Spleen (tissue), 11 donors: ENCODE measurements around the gene METTL14. TPM values are rescaled to one million over a fixed set of nuclear protein-coding genes. Genes with fewer than 3 reads are reported as not detected.
A peak's percentile ranks its signal among the peaks of the same experiment; 100 is the strongest.

Source experiments
- DNase-seq: peaks from one replicate; pipeline ENCODE4 v3.0.0-alpha.2; 2020
- H3K27ac ChIP-seq, 8 donors: fragments of 200-600 bp; sonication (generic) in 7 of 8; 1 replicate in 4 of 8; 2 replicates in 4 of 8; pipeline versions ENCODE4 v1.5.0 to v1.8.0; 2016 to 2021; ENCODE audit warnings: inconsistent platforms in 4 of 8, mild to moderate bottlenecking in 4 of 8, moderate library complexity in 1 of 8
- H3K27me3 ChIP-seq, 7 donors: fragments of 200-600 bp; sonication (generic) in 6 of 7; replicated peaks in 1 of 7; 1 replicate in 4 of 7; 2 replicates in 3 of 7; pipeline versions ENCODE4 v1.5.0 to v1.8.0; 2016 to 2021; ENCODE audit warnings: inconsistent platforms in 3 of 7, mild to moderate bottlenecking in 1 of 7
- H3K36me3 ChIP-seq, 6 donors: fragments of 200-600 bp; sonication (generic) in 5 of 6; 1 replicate in 4 of 6; 2 replicates in 2 of 6; pipeline versions ENCODE4 v1.5.0 to v1.8.0; 2016 to 2021; ENCODE audit warnings: inconsistent platforms in 2 of 6
- H3K4me1 ChIP-seq, 6 donors: fragments of 200-600 bp; sonication (generic) in 5 of 6; 1 replicate in 3 of 6; 2 replicates in 3 of 6; pipeline versions ENCODE4 v1.5.0 to v1.8.0; 2016 to 2021; ENCODE audit warnings: inconsistent platforms in 3 of 6
- H3K4me3 ChIP-seq, 8 donors: fragments of 200-600 bp; sonication (generic) in 7 of 8; 1 replicate in 4 of 8; 2 replicates in 4 of 8; pipeline versions ENCODE4 v1.5.0 to v1.8.0; 2016 to 2021; ENCODE audit warnings: inconsistent platforms in 4 of 8, mild to moderate bottlenecking in 4 of 8, moderate library complexity in 2 of 8
- H3K9me3 ChIP-seq, 8 donors: fragments of 200-600 bp; sonication (generic) in 7 of 8; 1 replicate in 4 of 8; 2 replicates in 4 of 8; pipeline versions ENCODE4 v1.5.0 to v1.8.0; 2016 to 2021; ENCODE audit warnings: inconsistent platforms in 4 of 8
- POLR2A ChIP-seq, 3 donors: fragments of 450-650 bp; IDR thresholded peaks; one replicate each; pipeline ENCODE4 v1.5.1; 2017; ENCODE audit warnings: antibody characterized with exemption in 3 of 3, mild to moderate bottlenecking in 1 of 3
- POLR2AphosphoS5 ChIP-seq, 3 donors: sonication (generic); formaldehyde crosslinking; IDR thresholded peaks; one replicate each; pipeline ENCODE4 v1.5.1; 2017; ENCODE audit warnings: antibody characterized with exemption in 3 of 3
- WGBS, 5 donors: extraction: QIAGEN DNeasy Blood & Tissue Kit in 3 of 5; methylation state at CpG; one replicate each; pipeline versions ENCODE4 v1.1.5 to v1.1.7; 2013 to 2018; 5-methylcytosine and 5-hydroxymethylcytosine counted together
- intact Hi-C: fragments of 100-400 bp; cut with DNase I; formaldehyde crosslinking; loops from one replicate; pipeline ENCODE4 v1.15.0; 2023; ENCODE audit warnings: low total_unique reads
- polyA plus RNA-seq, 3 donors: library from polyadenylated mRNA; stranded (reverse); fragments of 200-250 nt; gene quantifications; one replicate each; pipeline ENCODE4 v1.2.1, GENCODE V29; 2013
- total RNA-seq, 7 donors: library from RNA; depleted of rRNA in 3 of 7; stranded (reverse); fragments of >200 nt in 3 of 7; fragmentation: NEBNext Ultra II Directional in 4 of 7; extraction: Animal tissue kit (Norgen Biotek cat#: 25700) in 4 of 7; gene quantifications; one replicate each; pipeline versions ENCODE4 v1.1.0 to v1.2.1, GENCODE V29; 2016 to 2021
- TF ChIP-seq, protein P1 (sequence below), 11 experiments: fragments of 200-600 bp in 7 of 11; fragments of 450-650 bp in 4 of 11; sonication (generic) in 4 of 11; IDR thresholded peaks in 8 of 11; conservative IDR thresholded peaks in 3 of 11; 1 replicate in 7 of 11; 2 replicates in 4 of 11; pipeline versions ENCODE4 v1.4.0 to v1.8.0; 2016 to 2021; ENCODE audit warnings: antibody characterized with exemption in 11 of 11, inconsistent platforms in 4 of 11, mild to moderate bottlenecking in 1 of 11
- donor health status: healthy with polysubstance abuse.
- donor health status: DM: no; HTN: no; CAD: no; lungs with moderate emphysema.
- donor health status: DM: no; HTN: no; CAD: no.
- donor health status: Bipolar disorder and iron deficiency.
- donor health status: healthy.
- donor health status: DM: no; HTN: no; CAD: no.
- donor health status: DM: yes; HTN: yes; CAD: no.

METTL14 gene
- total and polyA plus RNA-seq, 10 donors, result 7.1 to 48.3 (median 35.2) TPM

GRCh38 chr4:118740869-118741268 is 55.7 kb downstream of the METTL14 start:
- Histone ChIP-seq H3K4me1 (peaks cover 0 to 14% (median 3%) of the 10 kb centered on the region in 6 donors), H3K9me3 (no peaks in the 10 kb centered on the region), H3K27ac (peak overlapping the region in 4 of 8 donors; percentile 18 to 44 (median 37)), H3K36me3 (peaks cover 0 to 88% (median 50%) of the 10 kb centered on the region in 6 donors), H3K4me3 (no peak overlapping the region), H3K27me3 (no peaks in the 10 kb centered on the region)
- DNase-seq, result no peak
- 34 to 48% (median 44%) methylated on average over 5 of the region's 5 CpGs for WGBS, 5 donors
- intact Hi-C loops, result no loop called here
- no peak for TF ChIP-seq POLR2A (IDR thresholded peaks at IDR 0.05)
- TF ChIP-seq, protein P1, sequence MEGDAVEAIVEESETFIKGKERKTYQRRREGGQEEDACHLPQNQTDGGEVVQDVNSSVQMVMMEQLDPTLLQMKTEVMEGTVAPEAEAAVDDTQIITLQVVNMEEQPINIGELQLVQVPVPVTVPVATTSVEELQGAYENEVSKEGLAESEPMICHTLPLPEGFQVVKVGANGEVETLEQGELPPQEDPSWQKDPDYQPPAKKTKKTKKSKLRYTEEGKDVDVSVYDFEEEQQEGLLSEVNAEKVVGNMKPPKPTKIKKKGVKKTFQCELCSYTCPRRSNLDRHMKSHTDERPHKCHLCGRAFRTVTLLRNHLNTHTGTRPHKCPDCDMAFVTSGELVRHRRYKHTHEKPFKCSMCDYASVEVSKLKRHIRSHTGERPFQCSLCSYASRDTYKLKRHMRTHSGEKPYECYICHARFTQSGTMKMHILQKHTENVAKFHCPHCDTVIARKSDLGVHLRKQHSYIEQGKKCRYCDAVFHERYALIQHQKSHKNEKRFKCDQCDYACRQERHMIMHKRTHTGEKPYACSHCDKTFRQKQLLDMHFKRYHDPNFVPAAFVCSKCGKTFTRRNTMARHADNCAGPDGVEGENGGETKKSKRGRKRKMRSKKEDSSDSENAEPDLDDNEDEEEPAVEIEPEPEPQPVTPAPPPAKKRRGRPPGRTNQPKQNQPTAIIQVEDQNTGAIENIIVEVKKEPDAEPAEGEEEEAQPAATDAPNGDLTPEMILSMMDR (IDR thresholded peaks at IDR 0.05 in 8 of 11, conservative IDR thresholded peaks at IDR 0.05 in 3 of 11), result peak in 7 of 11 experiments; percentile 36 to 56 (median 43)

DNA sequence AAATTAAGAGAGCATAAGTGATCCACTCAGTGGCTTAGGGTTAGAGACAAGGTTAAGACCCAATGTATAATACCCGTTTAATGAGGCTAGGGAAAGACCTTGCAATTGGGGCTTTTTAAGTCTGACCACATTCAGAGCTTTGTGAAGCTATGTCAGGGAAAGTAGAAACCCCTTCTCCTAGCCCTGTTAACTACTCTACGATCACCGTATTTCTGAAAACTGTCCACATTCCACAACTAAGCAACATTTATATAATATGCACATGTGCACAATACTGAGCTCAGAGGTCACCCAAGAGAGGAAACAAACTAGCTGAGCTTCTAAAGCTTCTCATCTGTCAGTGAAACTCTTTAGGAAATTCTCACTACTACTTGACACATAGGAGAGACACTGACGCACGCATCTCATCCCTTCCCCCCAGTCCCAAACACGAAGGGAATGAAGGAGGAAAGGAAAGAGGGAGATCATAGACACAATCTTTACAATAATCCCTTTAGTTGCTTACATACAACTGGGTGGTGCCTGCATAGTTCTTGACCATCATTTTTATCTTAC is 56.2 kb downstream of the METTL14 start:
- no peaks in the 10 kb centered on the region for H3K9me3 ChIP-seq
- H3K4me3 ChIP-seq, result no peak overlapping the region
- TF ChIP-seq, protein P1 (IDR thresholded peaks at IDR 0.05 in 8 of 11, conservative IDR thresholded peaks at IDR 0.05 in 3 of 11), result no peak
- TF ChIP-seq POLR2A (IDR thresholded peaks at IDR 0.05) (no peak), POLR2AphosphoS5 (IDR thresholded peaks at IDR 0.05) (peak in 1 of 3 donors; percentile 37)
- H3K27ac ChIP-seq, result peak overlapping the region in 5 of 8 donors; percentile 18 to 44 (median 35)
- intact Hi-C loops, result no loop called here
- WGBS, 5 donors, result 57 to 75% (median 73%) methylated on average over 6 of the region's 6 CpGs
- H3K36me3 ChIP-seq, result peaks cover 0 to 88% (median 47%) of the 10 kb centered on the region in 6 donors
- H3K4me1 ChIP-seq, result peaks cover 0 to 14% (median 4%) of the 10 kb centered on the region in 6 donors
- H3K27me3 ChIP-seq, result no peaks in the 10 kb centered on the region
- no peak for DNase-seq

- TF ChIP-seq POLR2A (IDR thresholded peaks at IDR 0.05), result no peak
- TF ChIP-seq POLR2AphosphoS5 (IDR thresholded peaks at IDR 0.05), result no peak
- TF ChIP-seq, protein P1 (IDR thresholded peaks at IDR 0.05 in 8 of 11, conservative IDR thresholded peaks at IDR 0.05 in 3 of 11), result no peak
- intact Hi-C loops, result no loop called here
- no peaks in the 10 kb centered on the region for H3K27me3 ChIP-seq
- peak overlapping the region in 6 of 8 donors; percentile 18 to 46 (median 37) for H3K27ac ChIP-seq
- H3K9me3 ChIP-seq, result no peaks in the 10 kb centered on the region
- peaks cover 0 to 16% (median 4%) of the 10 kb centered on the region in 6 donors for H3K4me1 ChIP-seq
- H3K4me3 ChIP-seq, result no peak overlapping the region
- no peak for DNase-seq
- H3K36me3 ChIP-seq, result peaks cover 0 to 88% (median 42%) of the 10 kb centered on the region in 6 donors
These were observed 56.9 kb downstream of the METTL14 start for GRCh38 chr4:118742050-118742449.

DNA sequence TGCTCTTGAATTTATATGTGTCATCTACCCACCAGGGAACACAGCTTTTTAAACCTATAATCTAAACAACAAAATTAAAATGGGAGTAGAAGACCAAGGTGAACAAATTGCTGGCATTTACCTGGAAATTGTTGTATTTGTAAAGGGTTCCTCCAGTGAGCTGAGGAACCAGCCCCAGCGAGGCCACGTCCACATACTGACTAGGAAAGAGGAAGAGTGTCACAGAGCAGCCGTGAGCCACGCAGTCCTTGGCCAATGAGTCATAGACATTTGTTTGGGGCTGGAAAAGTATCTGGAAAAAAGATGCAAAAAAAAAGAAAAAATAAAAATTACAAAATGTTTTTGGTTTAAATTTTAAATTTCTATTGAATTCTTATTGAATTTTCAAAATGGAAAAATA is 58.7 kb downstream of the METTL14 start:
- intact Hi-C loops, result no loop called here
- no peak for DNase-seq
- TF ChIP-seq POLR2A (IDR thresholded peaks at IDR 0.05), result no peak
- TF ChIP-seq, protein P1 (IDR thresholded peaks at IDR 0.05 in 8 of 11, conservative IDR thresholded peaks at IDR 0.05 in 3 of 11), result no peak
- TF ChIP-seq POLR2AphosphoS5 (IDR thresholded peaks at IDR 0.05), result no peak
- peaks cover 0 to 85% (median 30%) of the 10 kb centered on the region in 6 donors for H3K36me3 ChIP-seq
- 77 to 94% (median 79%) methylated on average over 4 of the region's 4 CpGs for WGBS, 5 donors
- H3K9me3 ChIP-seq, result no peaks in the 10 kb centered on the region
- H3K27me3 ChIP-seq, result no peaks in the 10 kb centered on the region
- H3K27ac ChIP-seq, result no peak overlapping the region
- no peak overlapping the region for H3K4me3 ChIP-seq
- peaks cover 0 to 16% (median 4%) of the 10 kb centered on the region in 6 donors for H3K4me1 ChIP-seq
